SU-DHL-6 (cell line): ENCODE data around the gene UNC119B.

Source experiments
- CTCF ChIP-seq: fragments of 200-600 bp; sonication (generic); IDR thresholded peaks from one replicate; pipeline ENCODE4 v1.5.1; 2017; ENCODE audit warnings: antibody characterized with exemption, mild to moderate bottlenecking, low read length, moderate library complexity; ENCODE audit not compliant: insufficient read depth, poor library complexity, severe bottlenecking
- EZH2phosphoT487 ChIP-seq: fragments of 200-600 bp; sonication (generic), shearing (Covaris generic); conservative IDR thresholded peaks from 2 replicates; pipeline ENCODE4 v1.6.1; 2018; ENCODE audit warnings: mild to moderate bottlenecking, antibody characterized with exemption, low read length, moderate library complexity, mixed read lengths

- TF ChIP-seq CTCF, result no peak
- TF ChIP-seq EZH2phosphoT487, result no peak
Measured at GRCh38 chr12:120696626-120697025, 13.6 kb upstream of the UNC119B start.
